Activated T-helper 1 cell treated with anti-CD3 and anti-CD28 coated beads, Interleukin-12 subunit alpha, Interleukin-12 subunit beta, Interleukin-2, Interleukin-4 antibody, amounts not matched to agents 30 ng/mL and 10 ng/mL and 1 ng/mL, durations not matched to agents 14 hours and 24 hours and 36 hours (primary cell): ENCODE data around the gene CNTN5. TPM values are rescaled to one million over a fixed set of nuclear protein-coding genes. Genes with fewer than 3 reads are reported as not detected.
"Not testable (repeated sequence)": the region's sequence is repeated elsewhere in the genome, so short reads cannot be mapped to it uniquely, and the experiment has no call there.

ENCODE experiments used
- DNase-seq: peaks from one replicate; pipeline ENCODE4 v3.0.0; 2021; ENCODE audit warnings: low spot score
- H3K27ac Mint-ChIP-seq: one replicate; pipeline ENCODE4 v1.8.0; 2021; ENCODE audit warnings: mild to moderate bottlenecking, mixed read lengths
- H3K27me3 Mint-ChIP-seq: one replicate; pipeline ENCODE4 v1.8.0; 2022; ENCODE audit warnings: mild to moderate bottlenecking, moderate library complexity, mixed read lengths; ENCODE audit not compliant: insufficient read depth
- H3K36me3 Mint-ChIP-seq: one replicate; pipeline ENCODE4 v1.8.0; 2021; ENCODE audit warnings: low read depth, mixed read lengths
- H3K4me1 Mint-ChIP-seq: one replicate; pipeline ENCODE4 v1.8.0; 2021; ENCODE audit warnings: low read depth, mixed read lengths
- H3K4me3 Mint-ChIP-seq: one replicate; pipeline ENCODE4 v1.8.0; 2021; ENCODE audit warnings: mild to moderate bottlenecking, moderate library complexity, mixed read lengths
- H3K9me3 Mint-ChIP-seq: one replicate; pipeline ENCODE4 v1.8.0; 2021; ENCODE audit warnings: mixed read lengths
- intact Hi-C: fragments of 100-400 bp; cut with micrococcal nuclease; formaldehyde crosslinking; loops from one replicate; pipeline ENCODE4 v1.15.1; 2024
- total RNA-seq: library from RNA; stranded (reverse); gene quantifications from 2 replicates; pipeline ENCODE4 v1.2.3, GENCODE V29; 2022

The CNTN5 gene
- total RNA-seq, 1 donor from 2014 or later: not detected

DNA sequence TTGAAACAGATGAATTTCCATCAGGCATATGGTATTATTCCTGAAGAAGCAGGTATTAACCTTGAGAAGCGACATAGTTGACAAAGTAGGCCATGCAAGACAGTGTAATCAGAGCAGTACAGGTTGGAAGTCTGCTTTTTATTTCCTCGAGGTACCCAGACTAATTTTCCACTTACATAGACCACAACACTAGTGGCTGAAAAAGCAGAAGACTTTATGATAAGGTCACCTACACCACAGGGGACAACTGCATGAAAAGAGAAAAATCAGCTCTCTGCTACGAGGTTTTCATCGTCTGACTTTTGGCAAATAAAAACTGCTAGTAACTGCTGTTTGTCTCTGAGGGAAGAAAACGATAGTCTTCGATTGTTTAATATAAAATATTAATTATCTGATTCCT, 77.5 kb downstream of the CNTN5 start:
- no peak overlapping the region for H3K27ac Mint-ChIP-seq

GRCh38 chr11:99098751-99099150, 78.0 kb downstream of the CNTN5 start:
- Mint-ChIP-seq H3K9me3 (peaks cover 9% of the 10 kb centered on the region), H3K36me3 (no peaks in the 10 kb centered on the region), H3K27me3 (no peaks in the 10 kb centered on the region), H3K27ac (no peak overlapping the region), H3K4me3 (no peak overlapping the region), H3K4me1 (no peaks in the 10 kb centered on the region)
- no peak for DNase-seq
- intact Hi-C loops: no loop called here

More for the DNA sequence above, 77.5 kb downstream of the CNTN5 start:
- no peak overlapping the region for H3K4me3 Mint-ChIP-seq
- DNase-seq: no peak
- H3K27me3 Mint-ChIP-seq: no peaks in the 10 kb centered on the region
- no peaks in the 10 kb centered on the region for H3K4me1 Mint-ChIP-seq
- no peaks in the 10 kb centered on the region for H3K36me3 Mint-ChIP-seq
- intact Hi-C loops: no loop called here
- H3K9me3 Mint-ChIP-seq: peaks cover 9% of the 10 kb centered on the region

DNA sequence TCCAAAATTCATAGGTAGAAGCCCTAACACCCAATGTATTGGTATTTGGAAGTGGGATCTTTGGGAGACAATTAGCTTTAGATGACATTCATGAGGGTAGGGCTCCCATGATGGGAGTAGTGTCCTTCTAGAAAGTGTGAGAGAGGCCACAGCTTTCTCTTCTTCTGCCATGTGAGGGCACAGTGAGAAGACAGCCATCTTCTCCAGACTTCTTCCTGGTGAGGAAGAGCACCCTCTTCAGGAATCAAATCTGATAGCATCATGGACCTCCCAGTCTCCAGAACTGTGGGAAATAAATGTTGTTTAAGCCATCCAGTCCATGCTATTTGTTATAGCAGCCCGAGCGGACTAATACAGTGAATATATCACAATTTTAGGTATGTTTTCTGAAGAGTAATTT, 96.9 kb downstream of the CNTN5 start:
- no peaks in the 10 kb centered on the region for H3K27me3 Mint-ChIP-seq
- no peaks in the 10 kb centered on the region for H3K36me3 Mint-ChIP-seq

DNA sequence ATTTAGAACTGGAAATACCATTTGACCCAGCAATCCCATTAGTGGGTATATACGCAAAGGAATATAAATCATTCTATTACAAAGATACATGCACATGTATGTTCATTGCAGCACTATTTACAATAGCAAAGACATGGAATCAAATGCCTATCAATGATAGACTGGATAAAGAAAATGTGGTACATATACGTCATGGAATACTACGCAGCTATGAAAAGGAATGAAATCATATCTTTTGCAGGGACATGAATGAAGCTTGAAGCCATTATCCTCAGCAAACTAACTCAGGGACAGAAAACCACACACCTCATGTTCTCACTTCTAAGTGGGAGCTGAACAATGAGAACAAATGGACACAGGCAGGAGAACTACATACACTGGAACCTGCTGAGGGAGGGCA, 113.1 kb downstream of the CNTN5 start:
- DNase-seq, H3K27ac Mint-ChIP-seq, H3K36me3 Mint-ChIP-seq, intact Hi-C loops, H3K4me1 Mint-ChIP-seq, H3K27me3 Mint-ChIP-seq, H3K4me3 Mint-ChIP-seq: not testable (repeated sequence)
- peaks cover 19% of the 10 kb centered on the region for H3K9me3 Mint-ChIP-seq

More for the DNA sequence above, 96.9 kb downstream of the CNTN5 start:
- intact Hi-C loops: no loop called here
- peaks cover 5% of the 10 kb centered on the region for H3K9me3 Mint-ChIP-seq
- no peak overlapping the region for H3K27ac Mint-ChIP-seq
- no peak overlapping the region for H3K4me3 Mint-ChIP-seq
- no peaks in the 10 kb centered on the region for H3K4me1 Mint-ChIP-seq
- DNase-seq: no peak

DNA sequence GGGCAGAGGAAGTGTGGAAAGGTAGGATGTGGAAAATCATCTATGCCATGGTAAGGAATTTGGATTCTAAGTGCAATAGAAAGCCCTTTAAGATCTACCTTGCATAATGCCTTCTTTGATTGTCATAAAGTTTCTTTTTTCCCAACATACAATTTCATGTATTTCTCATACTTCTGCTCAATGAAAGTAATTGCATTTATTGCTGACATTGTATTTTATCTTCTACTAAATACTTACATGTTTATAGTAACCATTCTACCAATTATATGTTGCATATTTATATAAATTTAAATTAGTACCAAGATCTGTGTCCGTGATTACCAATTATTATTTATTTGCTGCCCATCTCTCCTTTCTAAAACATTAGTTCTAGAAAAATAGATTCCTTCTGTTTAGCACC, 114.8 kb downstream of the CNTN5 start:
- H3K36me3 Mint-ChIP-seq: no peaks in the 10 kb centered on the region
- H3K4me3 Mint-ChIP-seq: no peak overlapping the region
- no peaks in the 10 kb centered on the region for H3K27me3 Mint-ChIP-seq
- no peak for DNase-seq
- intact Hi-C loops: no loop called here
- no peak overlapping the region for H3K27ac Mint-ChIP-seq
- H3K4me1 Mint-ChIP-seq: no peaks in the 10 kb centered on the region
- H3K9me3 Mint-ChIP-seq: peaks cover 14% of the 10 kb centered on the region

- peaks cover 8% of the 10 kb centered on the region for H3K9me3 Mint-ChIP-seq
- no peak overlapping the region for H3K4me3 Mint-ChIP-seq
- intact Hi-C loops: no loop called here
- no peaks in the 10 kb centered on the region for H3K27me3 Mint-ChIP-seq
- H3K36me3 Mint-ChIP-seq: no peaks in the 10 kb centered on the region
- H3K4me1 Mint-ChIP-seq: no peaks in the 10 kb centered on the region
- DNase-seq: no peak
- no peak overlapping the region for H3K27ac Mint-ChIP-seq
Observed at GRCh38 chr11:99142237-99142636, 121.5 kb downstream of the CNTN5 start.

- no peak overlapping the region for H3K4me3 Mint-ChIP-seq
- no peaks in the 10 kb centered on the region for H3K4me1 Mint-ChIP-seq
- H3K36me3 Mint-ChIP-seq: no peaks in the 10 kb centered on the region
- no peak overlapping the region for H3K27ac Mint-ChIP-seq
- no peaks in the 10 kb centered on the region for H3K27me3 Mint-ChIP-seq
- intact Hi-C loops: no loop called here
- DNase-seq: no peak
- peaks cover 4% of the 10 kb centered on the region for H3K9me3 Mint-ChIP-seq
Observed at GRCh38 chr11:99148352-99148751, 127.6 kb downstream of the CNTN5 start.

GRCh38 chr11:99154277-99154676, 133.5 kb downstream of the CNTN5 start:
- H3K4me3 Mint-ChIP-seq: no peak overlapping the region
- no peaks in the 10 kb centered on the region for H3K4me1 Mint-ChIP-seq
- no peak overlapping the region for H3K27ac Mint-ChIP-seq
- DNase-seq: no peak
- H3K36me3 Mint-ChIP-seq: no peaks in the 10 kb centered on the region
- H3K9me3 Mint-ChIP-seq: peaks cover 9% of the 10 kb centered on the region
- intact Hi-C loops: no loop called here
- H3K27me3 Mint-ChIP-seq: no peaks in the 10 kb centered on the region

DNA sequence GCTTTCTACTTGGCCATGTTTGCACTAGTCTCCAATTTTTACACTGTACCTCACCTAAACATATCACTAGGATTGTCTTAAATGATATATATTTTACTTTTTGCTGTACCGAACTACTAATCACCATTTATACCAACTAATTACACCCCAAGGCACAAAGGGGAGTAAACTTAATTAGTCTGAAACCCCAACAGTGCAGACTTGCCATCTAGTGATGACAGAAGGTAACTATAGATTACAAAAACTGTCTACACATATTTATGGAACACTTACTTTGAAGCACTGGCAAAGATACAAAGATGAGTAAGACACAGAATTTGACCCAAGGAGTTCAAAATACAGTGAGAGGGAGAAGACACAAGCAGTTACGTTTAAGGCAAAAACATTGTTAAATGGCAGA, 139.7 kb downstream of the CNTN5 start:
- Mint-ChIP-seq H3K4me1 (no peaks in the 10 kb centered on the region), H3K9me3 (no peaks in the 10 kb centered on the region), H3K36me3 (no peaks in the 10 kb centered on the region), H3K27ac (no peak overlapping the region), H3K4me3 (no peak overlapping the region), H3K27me3 (no peaks in the 10 kb centered on the region)
- no peak for DNase-seq
- intact Hi-C loops: no loop called here

GRCh38 chr11:99162819-99163218, 142.1 kb downstream of the CNTN5 start:
- H3K27me3 Mint-ChIP-seq: no peaks in the 10 kb centered on the region
- no peak overlapping the region for H3K27ac Mint-ChIP-seq
- H3K4me1 Mint-ChIP-seq: no peaks in the 10 kb centered on the region
- no peak overlapping the region for H3K4me3 Mint-ChIP-seq
- H3K36me3 Mint-ChIP-seq: no peaks in the 10 kb centered on the region
- intact Hi-C loops: no loop called here
- DNase-seq: no peak
- H3K9me3 Mint-ChIP-seq: no peaks in the 10 kb centered on the region

- Mint-ChIP-seq H3K27me3 (no peaks in the 10 kb centered on the region), H3K4me1 (no peaks in the 10 kb centered on the region), H3K4me3 (no peak overlapping the region), H3K9me3 (peaks cover 4% of the 10 kb centered on the region), H3K36me3 (no peaks in the 10 kb centered on the region), H3K27ac (no peak overlapping the region)
- intact Hi-C loops: no loop called here
- DNase-seq: no peak
Observed at GRCh38 chr11:99170591-99170990, 149.8 kb downstream of the CNTN5 start.

DNA sequence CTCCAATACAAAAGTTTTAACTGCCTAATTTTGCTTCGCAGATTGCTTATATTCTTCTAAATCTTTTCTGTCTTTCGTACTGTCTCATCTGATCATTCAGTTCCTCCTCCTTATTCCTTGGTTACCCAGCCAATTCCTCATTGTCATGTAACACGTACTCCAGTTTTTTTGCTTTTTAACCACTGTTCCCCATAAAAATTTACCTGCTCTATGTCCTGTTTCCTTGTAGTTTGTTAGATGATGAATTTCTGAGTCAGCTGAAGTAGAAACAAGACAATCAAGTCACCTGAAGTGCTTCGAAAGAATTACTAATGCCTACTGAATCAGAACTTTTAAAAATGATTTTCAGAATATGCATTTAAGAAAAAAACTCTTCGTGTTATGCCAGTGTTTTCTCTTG, 150.6 kb downstream of the CNTN5 start:
- intact Hi-C loops: no loop called here
- Mint-ChIP-seq H3K36me3 (no peaks in the 10 kb centered on the region), H3K27me3 (no peaks in the 10 kb centered on the region), H3K4me3 (no peak overlapping the region), H3K9me3 (peaks cover 4% of the 10 kb centered on the region), H3K27ac (no peak overlapping the region), H3K4me1 (no peaks in the 10 kb centered on the region)
- DNase-seq: no peak

DNA sequence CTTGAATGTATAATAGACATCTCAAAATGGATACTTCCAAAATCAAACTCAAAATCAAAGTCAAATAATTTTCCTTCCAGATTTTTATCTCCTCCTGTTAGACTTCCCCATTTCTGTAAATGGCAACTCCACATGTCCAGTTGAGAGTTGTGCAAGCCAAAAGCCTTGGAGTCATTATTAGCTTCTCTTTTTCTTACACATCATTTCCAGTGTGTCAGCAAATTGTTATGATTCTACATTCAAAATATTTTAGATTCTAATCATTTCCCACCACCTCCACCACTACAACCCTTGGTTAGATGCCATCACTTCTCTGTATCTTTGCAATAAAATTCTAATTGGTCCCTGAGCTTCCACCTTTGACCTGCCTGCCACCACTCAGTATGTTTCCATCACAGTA, 155.7 kb downstream of the CNTN5 start:
- H3K4me1 Mint-ChIP-seq: no peaks in the 10 kb centered on the region
- H3K9me3 Mint-ChIP-seq: peaks cover 18% of the 10 kb centered on the region
- intact Hi-C loops: no loop called here
- H3K27me3 Mint-ChIP-seq: no peaks in the 10 kb centered on the region
- no peaks in the 10 kb centered on the region for H3K36me3 Mint-ChIP-seq
- H3K4me3 Mint-ChIP-seq: no peak overlapping the region
- DNase-seq: no peak
- H3K27ac Mint-ChIP-seq: no peak overlapping the region

DNA sequence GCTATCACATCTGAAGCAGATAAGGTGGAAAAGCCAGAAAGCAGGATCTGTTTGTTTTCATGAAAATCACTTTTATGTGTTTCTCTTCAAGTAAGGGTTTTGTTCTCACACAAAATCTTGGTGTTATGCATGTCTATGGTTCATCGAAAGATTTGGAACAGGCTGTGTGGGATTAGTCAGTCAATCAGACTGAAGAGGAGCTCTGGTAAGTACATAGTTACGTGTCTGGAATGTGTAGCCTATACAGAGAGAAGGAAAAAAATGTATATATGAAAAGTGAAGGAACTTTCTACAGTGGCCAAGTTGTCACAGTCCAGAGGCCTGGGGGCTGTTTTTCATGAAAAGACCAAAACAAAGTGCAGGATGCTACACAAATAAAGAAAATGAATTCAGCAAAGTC, 156.7 kb downstream of the CNTN5 start:
- H3K9me3 Mint-ChIP-seq: peaks cover 18% of the 10 kb centered on the region
- H3K27me3 Mint-ChIP-seq: no peaks in the 10 kb centered on the region
- no peaks in the 10 kb centered on the region for H3K4me1 Mint-ChIP-seq
- H3K27ac Mint-ChIP-seq: no peak overlapping the region
- intact Hi-C loops: no loop called here
- no peaks in the 10 kb centered on the region for H3K36me3 Mint-ChIP-seq
- no peak overlapping the region for H3K4me3 Mint-ChIP-seq
- DNase-seq: no peak
